ENCODE measurements around the gene CRTC3.

DNA sequence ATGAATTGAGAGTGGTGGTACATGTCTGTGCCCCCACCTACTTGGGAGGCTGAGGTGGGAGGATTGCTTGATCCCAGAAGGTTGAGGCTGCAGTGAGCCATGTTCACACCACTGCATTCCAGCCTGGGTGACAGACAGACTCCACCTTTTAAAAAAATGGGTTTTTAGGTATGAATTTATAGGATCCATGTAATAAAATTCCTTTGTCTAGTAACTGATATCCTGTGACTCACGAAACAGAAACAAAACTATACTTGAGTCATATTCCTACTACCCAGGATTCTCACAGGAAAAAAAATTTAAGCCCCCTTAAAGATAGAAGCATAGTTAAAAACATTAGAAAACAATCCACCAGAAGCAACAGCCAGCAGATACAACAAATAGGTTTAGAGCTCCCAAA is 10.0 kb upstream of the CRTC3 start:
- TF ChIP-seq, protein P1, sequence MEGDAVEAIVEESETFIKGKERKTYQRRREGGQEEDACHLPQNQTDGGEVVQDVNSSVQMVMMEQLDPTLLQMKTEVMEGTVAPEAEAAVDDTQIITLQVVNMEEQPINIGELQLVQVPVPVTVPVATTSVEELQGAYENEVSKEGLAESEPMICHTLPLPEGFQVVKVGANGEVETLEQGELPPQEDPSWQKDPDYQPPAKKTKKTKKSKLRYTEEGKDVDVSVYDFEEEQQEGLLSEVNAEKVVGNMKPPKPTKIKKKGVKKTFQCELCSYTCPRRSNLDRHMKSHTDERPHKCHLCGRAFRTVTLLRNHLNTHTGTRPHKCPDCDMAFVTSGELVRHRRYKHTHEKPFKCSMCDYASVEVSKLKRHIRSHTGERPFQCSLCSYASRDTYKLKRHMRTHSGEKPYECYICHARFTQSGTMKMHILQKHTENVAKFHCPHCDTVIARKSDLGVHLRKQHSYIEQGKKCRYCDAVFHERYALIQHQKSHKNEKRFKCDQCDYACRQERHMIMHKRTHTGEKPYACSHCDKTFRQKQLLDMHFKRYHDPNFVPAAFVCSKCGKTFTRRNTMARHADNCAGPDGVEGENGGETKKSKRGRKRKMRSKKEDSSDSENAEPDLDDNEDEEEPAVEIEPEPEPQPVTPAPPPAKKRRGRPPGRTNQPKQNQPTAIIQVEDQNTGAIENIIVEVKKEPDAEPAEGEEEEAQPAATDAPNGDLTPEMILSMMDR (conservative IDR thresholded peaks at IDR 0.05; ENCODE audit: low read depth, low read length), result no peak
- no peak for TF ChIP-seq EZH2 (IDR thresholded peaks at IDR 0.05; ENCODE audit: borderline replicate concordance, low read depth, low read length, poor library complexity, severe bottlenecking)

Measured in A673 (cell line).